NCI-H2171 treated with DMSO at 0.1 percent for 48 hours (cell line): Measurements from ENCODE around the gene PRKG1.
A peak's percentile ranks its signal among the peaks of the same experiment; 100 is the strongest.

Experiments
- DNase-seq: peaks from one replicate; lab custom pipeline; 2025; lab: John Stamatoyannopoulos, UW

PRKG1 gene

GRCh38 chr10:52265131-52265926, 1191.0 kb downstream of the PRKG1 start:
- DNase-seq, result no peak

GRCh38 chr10:52266858-52267257, 1192.6 kb downstream of the PRKG1 start:
- no peak for DNase-seq

- no peak for DNase-seq
These were observed 1194.5 kb downstream of the PRKG1 start for GRCh38 chr10:52268790-52269189.

GRCh38 chr10:52269233-52269632, 1194.9 kb downstream of the PRKG1 start:
- DNase-seq, result no peak

- DNase-seq, result no peak
These were observed 1201.9 kb downstream of the PRKG1 start for GRCh38 chr10:52276163-52276562.

- no peak for DNase-seq
These were observed 1202.7 kb downstream of the PRKG1 start for GRCh38 chr10:52276986-52277385.

- DNase-seq, result no peak
These were observed 1205.3 kb downstream of the PRKG1 start for GRCh38 chr10:52279546-52279945.

- DNase-seq, result no peak
These were observed 1205.8 kb downstream of the PRKG1 start for GRCh38 chr10:52280051-52280450.

- DNase-seq, result no peak
These were observed 1208.9 kb downstream of the PRKG1 start for GRCh38 chr10:52283174-52283573.

- DNase-seq, result no peak
These were observed 1210.2 kb downstream of the PRKG1 start for GRCh38 chr10:52284416-52285013.

GRCh38 chr10:52287866-52288265, 1213.6 kb downstream of the PRKG1 start:
- DNase-seq, result no peak

GRCh38 chr10:52297747-52298146, 1223.5 kb downstream of the PRKG1 start:
- DNase-seq, result no peak

- DNase-seq, result no peak
These were observed 1226.5 kb downstream of the PRKG1 start for GRCh38 chr10:52300599-52301277.

- DNase-seq, result peak; percentile 8
These were observed 1234.2 kb downstream of the PRKG1 start for GRCh38 chr10:52308251-52309031.

- no peak for DNase-seq
These were observed 1238.6 kb downstream of the PRKG1 start for GRCh38 chr10:52312942-52313255.

- DNase-seq, result no peak
These were observed 1239.1 kb downstream of the PRKG1 start for GRCh38 chr10:52313256-52313932.

- DNase-seq, result no peak
These were observed 1239.9 kb downstream of the PRKG1 start, which contains the start of gene DKK1 for GRCh38 chr10:52313933-52314821. Gene DKK1, plus strand, starts transcription at chr10:52314281. Its CDS starts 154 bp downstream, at chr10:52314435.

GRCh38 chr10:52314822-52315552, 1240.7 kb downstream of the PRKG1 start:
- no peak for DNase-seq

- DNase-seq, result no peak
These were observed 1241.7 kb downstream of the PRKG1 start for GRCh38 chr10:52316001-52316400.

- no peak for DNase-seq
These were observed 1242.2 kb downstream of the PRKG1 start for GRCh38 chr10:52316500-52316899.
